HEK293 (cell line): Measurements from ENCODE around the gene KDM3B.

ENCODE experiments used
- CTCF ChIA-PET: fragments of 350-600 bp; formaldehyde crosslinking; extraction: SDS; loops from one replicate; lab custom pipeline; 2021; ENCODE audit warnings: antibody characterized with exemption; lab: Yijun Ruan, JAX
- POLR2A ChIA-PET: fragments of 300-600 bp; formaldehyde crosslinking; extraction: SDS; loops from one replicate; lab custom pipeline; 2020; ENCODE audit warnings: antibody characterized with exemption, inconsistent platforms; lab: Yijun Ruan, JAX
- H3K27ac ChIP-seq: fragments of 200-500 bp; sonication (Bioruptor generic); 2 replicates; pipeline ENCODE4 v1.5.1; 2014; ENCODE audit warnings: low read depth, low read length, control low read depth, inconsistent platforms; ENCODE audit errors: extremely low read depth
- H3K36me3 ChIP-seq, 2 experiments: fragments of 200-500 bp in 1 of 2; sonication (Bioruptor generic) in 1 of 2; 1 replicate in 1 of 2; 2 replicates in 1 of 2; pipeline ENCODE4 v1.5.1; 2014 to 2017; ENCODE audit warnings: inconsistent platforms in 2 of 2, low read length in 2 of 2; ENCODE audit not compliant: control insufficient read depth in 2 of 2, insufficient read depth in 1 of 2
- H3K4me1 ChIP-seq: fragments of 200-500 bp; sonication (Bioruptor generic); 2 replicates; pipeline ENCODE4 v1.5.1; 2014; ENCODE audit warnings: mild to moderate bottlenecking, low read length, inconsistent platforms; ENCODE audit not compliant: control insufficient read depth, insufficient read depth
- H3K4me3 ChIP-seq: 2 replicates; pipeline ENCODE4 v1.5.1; 2011; ENCODE audit warnings: low read depth, mild to moderate bottlenecking, control low read depth, low read length, moderate library complexity
- H3K9me3 ChIP-seq: fragments of 200-500 bp; sonication (Bioruptor generic); 2 replicates; pipeline ENCODE4 v1.5.1; 2014; ENCODE audit warnings: low read depth, low read length, inconsistent platforms; ENCODE audit not compliant: control insufficient read depth, insufficient read depth
- KLF1 ChIP-seq: fragments of 450-650 bp; formaldehyde crosslinking; IDR thresholded peaks from 2 replicates; pipeline ENCODE4 v1.5.1; 2016; ENCODE audit warnings: missing biosample characterization, missing genetic modification characterization
- MYNN ChIP-seq: fragments of 450-650 bp; formaldehyde crosslinking; IDR thresholded peaks from 2 replicates; pipeline ENCODE4 v1.5.1; 2016; ENCODE audit warnings: missing biosample characterization, missing genetic modification characterization, borderline replicate concordance
- MZF1 ChIP-seq: fragments of 450-650 bp; formaldehyde crosslinking; IDR thresholded peaks from 2 replicates; pipeline ENCODE4 v1.5.1; 2017; ENCODE audit warnings: missing biosample characterization, missing genetic modification characterization, borderline replicate concordance
- PRDM1 ChIP-seq: fragments of 450-650 bp; formaldehyde crosslinking; IDR thresholded peaks from 2 replicates; pipeline ENCODE4; 2016; ENCODE audit warnings: missing biosample characterization, missing genetic modification characterization
- PRDM10 ChIP-seq: fragments of 450-650 bp; formaldehyde crosslinking; IDR thresholded peaks from 2 replicates; pipeline ENCODE4 v1.5.1; 2016; ENCODE audit warnings: missing biosample characterization, missing genetic modification characterization
- SETDB1 ChIP-seq: IDR thresholded peaks from one replicate; pipeline ENCODE4 v1.6.1; 2017; ENCODE audit warnings: mild to moderate bottlenecking, low read length, moderate library complexity, mixed read lengths; ENCODE audit not compliant: insufficient read length
- SP2 ChIP-seq: fragments of 450-650 bp; formaldehyde crosslinking; IDR thresholded peaks from 2 replicates; pipeline ENCODE4 v1.5.1; 2016; ENCODE audit warnings: missing biosample characterization, missing genetic modification characterization
- ZBTB7A ChIP-seq: fragments of 450-650 bp; formaldehyde crosslinking; IDR thresholded peaks from 2 replicates; pipeline ENCODE4 v1.5.1; 2016; ENCODE audit warnings: low read depth, missing biosample characterization, missing genetic modification characterization
- ZFP3 ChIP-seq: fragments of 450-650 bp; formaldehyde crosslinking; IDR thresholded peaks from 2 replicates; pipeline ENCODE4 v1.5.1; 2016; ENCODE audit warnings: low read depth, missing biosample characterization, missing genetic modification characterization
- ZNF114 ChIP-seq: fragments of 450-650 bp; formaldehyde crosslinking; IDR thresholded peaks from 2 replicates; pipeline ENCODE4 v1.5.0; 2017; ENCODE audit warnings: missing biosample characterization, missing genetic modification characterization
- ZNF350 ChIP-seq: fragments of 450-650 bp; formaldehyde crosslinking; IDR thresholded peaks from 2 replicates; pipeline ENCODE4 v1.5.0; 2017; ENCODE audit warnings: missing biosample characterization, mild to moderate bottlenecking, missing genetic modification characterization
- ZNF354C ChIP-seq: fragments of 450-650 bp; formaldehyde crosslinking; IDR thresholded peaks from 2 replicates; pipeline ENCODE4 v1.5.1; 2016; ENCODE audit warnings: missing biosample characterization, missing genetic modification characterization, low read depth, borderline replicate concordance
- ZNF404 ChIP-seq: fragments of 450-650 bp; formaldehyde crosslinking; IDR thresholded peaks from 2 replicates; pipeline ENCODE4 v1.5.1; 2017; ENCODE audit warnings: missing biosample characterization, missing genetic modification characterization
- ZNF423 ChIP-seq: fragments of 450-650 bp; formaldehyde crosslinking; IDR thresholded peaks from 2 replicates; pipeline ENCODE4 v1.5.1; 2016; ENCODE audit warnings: missing biosample characterization, missing genetic modification characterization
- ZNF510 ChIP-seq: fragments of 450-650 bp; formaldehyde crosslinking; IDR thresholded peaks from 2 replicates; pipeline ENCODE4 v1.5.1; 2018; ENCODE audit warnings: mild to moderate bottlenecking, missing genetic modification characterization, missing biosample characterization; ENCODE audit not compliant: insufficient replicate concordance
- ZNF548 ChIP-seq: fragments of 450-650 bp; formaldehyde crosslinking; IDR thresholded peaks from 2 replicates; pipeline ENCODE4 v1.5.1; 2016; ENCODE audit warnings: missing biosample characterization, missing genetic modification characterization
- ZNF626 ChIP-seq: fragments of 450-650 bp; sonication (Bioruptor Pico); formaldehyde crosslinking; IDR thresholded peaks from 2 replicates; pipeline ENCODE4 v1.5.1; 2018; ENCODE audit warnings: missing biosample characterization, missing genetic modification characterization, inconsistent platforms
- TF ChIP-seq, protein P1 (sequence below): sonication (generic); formaldehyde crosslinking; IDR thresholded peaks from 2 replicates; pipeline ENCODE4 v1.8.1; 2022; ENCODE audit warnings: mild to moderate bottlenecking, moderate library complexity, missing genetic modification reagents
- TF ChIP-seq, protein P2 (sequence below): fragments of 450-650 bp; formaldehyde crosslinking; conservative IDR thresholded peaks from 2 replicates; pipeline ENCODE4 v1.5.1; 2016; ENCODE audit warnings: low read depth, missing biosample characterization, missing genetic modification characterization

The KDM3B gene

DNA sequence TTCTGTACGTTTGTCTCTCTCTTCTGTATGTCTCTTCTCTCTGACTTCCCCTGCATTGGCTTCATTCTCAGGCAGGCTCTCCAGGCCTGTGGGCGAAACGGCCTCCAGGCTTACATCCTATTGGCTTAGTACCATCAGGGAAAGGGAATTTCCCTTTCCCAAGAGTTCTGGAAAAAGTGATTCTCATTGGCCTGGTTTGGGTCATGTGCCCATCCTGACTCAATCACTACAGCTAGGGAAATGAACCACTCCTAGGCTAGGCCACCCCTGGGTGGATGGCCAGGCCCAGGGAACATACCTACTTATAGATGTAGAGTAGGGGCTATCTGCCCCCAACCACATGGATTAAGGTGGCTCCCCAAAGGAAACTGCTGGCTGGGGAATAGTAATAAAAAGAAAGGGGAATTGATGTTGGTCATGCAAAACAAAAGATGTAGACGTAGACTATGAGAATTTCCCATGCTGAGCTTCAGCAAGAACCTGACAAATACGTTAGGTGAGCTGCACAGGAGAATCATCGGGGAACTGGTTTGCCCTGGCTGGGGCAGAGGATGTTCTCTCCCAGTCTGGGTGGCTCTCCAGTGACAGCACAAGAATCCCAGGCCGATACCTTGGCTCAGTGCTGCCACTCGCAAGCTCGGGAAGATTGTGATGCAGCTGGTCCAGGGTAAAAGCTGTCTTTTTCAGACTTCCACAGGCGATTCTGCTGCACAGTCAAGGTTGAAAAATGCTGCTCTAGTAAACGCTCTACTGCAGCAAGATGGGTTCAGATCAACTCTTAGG lies 109.0 kb downstream of the KDM3B start:
- POLR2A ChIA-PET: interaction anchor here (1.2 kb wide), 1 partner anchor 42 kb away, joined by 4 read pairs; no protein-coding TSS in a partner anchor
- Histone ChIP-seq H3K9me3 (no peaks in the 10 kb centered on the region), H3K4me3 (no peak overlapping the region), H3K4me1 (peaks cover 4% of the 10 kb centered on the region; the same call in 1 of the 2 replicates), H3K36me3 (no peaks in the 10 kb centered on the region), H3K27ac (no peak overlapping the region)
- CTCF ChIA-PET: interaction anchor here (0.6 to 6.4 kb wide), 6 partner anchors 11 to 88 kb away, joined by 3 to 57 read pairs (median 3); no protein-coding TSS in a partner anchor
- TF ChIP-seq, protein P1, sequence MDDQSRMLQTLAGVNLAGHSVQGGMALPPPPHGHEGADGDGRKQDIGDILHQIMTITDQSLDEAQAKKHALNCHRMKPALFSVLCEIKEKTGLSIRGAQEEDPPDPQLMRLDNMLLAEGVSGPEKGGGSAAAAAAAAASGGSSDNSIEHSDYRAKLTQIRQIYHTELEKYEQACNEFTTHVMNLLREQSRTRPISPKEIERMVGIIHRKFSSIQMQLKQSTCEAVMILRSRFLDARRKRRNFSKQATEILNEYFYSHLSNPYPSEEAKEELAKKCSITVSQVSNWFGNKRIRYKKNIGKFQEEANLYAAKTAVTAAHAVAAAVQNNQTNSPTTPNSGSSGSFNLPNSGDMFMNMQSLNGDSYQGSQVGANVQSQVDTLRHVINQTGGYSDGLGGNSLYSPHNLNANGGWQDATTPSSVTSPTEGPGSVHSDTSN: no peak
- TF ChIP-seq PRDM10 (tag by site-specific recombination) (peak; percentile 80), SP2 (tag by site-specific recombination) (0 out of 2 replicates have a peak, but pooled peaks have one; percentile 11), ZNF626 (tag by site-specific recombination) (no peak), SETDB1 (no peak), ZNF114 (tag by site-specific recombination) (no peak), ZNF423 (tag by site-specific recombination) (no peak), ZNF404 (tag by site-specific recombination) (no peak), ZNF510 (tag by site-specific recombination) (no peak), PRDM1 (tag by site-specific recombination) (peak; percentile 66; the same call in 1 of the 2 replicates), ZNF350 (tag by site-specific recombination) (no peak), ZBTB7A (tag by site-specific recombination) (no peak), ZFP3 (no peak), KLF1 (tag by site-specific recombination) (no peak), ZNF354C (tag by site-specific recombination) (no peak), MZF1 (tag by site-specific recombination) (no peak), ZNF548 (tag by site-specific recombination) (no peak), MYNN (tag by site-specific recombination) (no peak)
- TF ChIP-seq, protein P2, sequence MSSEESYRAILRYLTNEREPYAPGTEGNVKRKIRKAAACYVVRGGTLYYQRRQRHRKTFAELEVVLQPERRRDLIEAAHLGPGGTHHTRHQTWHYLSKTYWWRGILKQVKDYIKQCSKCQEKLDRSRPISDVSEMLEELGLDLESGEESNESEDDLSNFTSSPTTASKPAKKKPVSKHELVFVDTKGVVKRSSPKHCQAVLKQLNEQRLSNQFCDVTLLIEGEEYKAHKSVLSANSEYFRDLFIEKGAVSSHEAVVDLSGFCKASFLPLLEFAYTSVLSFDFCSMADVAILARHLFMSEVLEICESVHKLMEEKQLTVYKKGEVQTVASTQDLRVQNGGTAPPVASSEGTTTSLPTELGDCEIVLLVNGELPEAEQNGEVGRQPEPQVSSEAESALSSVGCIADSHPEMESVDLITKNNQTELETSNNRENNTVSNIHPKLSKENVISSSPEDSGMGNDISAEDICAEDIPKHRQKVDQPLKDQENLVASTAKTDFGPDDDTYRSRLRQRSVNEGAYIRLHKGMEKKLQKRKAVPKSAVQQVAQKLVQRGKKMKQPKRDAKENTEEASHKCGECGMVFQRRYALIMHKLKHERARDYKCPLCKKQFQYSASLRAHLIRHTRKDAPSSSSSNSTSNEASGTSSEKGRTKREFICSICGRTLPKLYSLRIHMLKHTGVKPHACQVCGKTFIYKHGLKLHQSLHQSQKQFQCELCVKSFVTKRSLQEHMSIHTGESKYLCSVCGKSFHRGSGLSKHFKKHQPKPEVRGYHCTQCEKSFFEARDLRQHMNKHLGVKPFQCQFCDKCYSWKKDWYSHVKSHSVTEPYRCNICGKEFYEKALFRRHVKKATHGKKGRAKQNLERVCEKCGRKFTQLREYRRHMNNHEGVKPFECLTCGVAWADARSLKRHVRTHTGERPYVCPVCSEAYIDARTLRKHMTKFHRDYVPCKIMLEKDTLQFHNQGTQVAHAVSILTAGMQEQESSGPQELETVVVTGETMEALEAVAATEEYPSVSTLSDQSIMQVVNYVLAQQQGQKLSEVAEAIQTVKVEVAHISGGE (tag by site-specific recombination): no peak
